ENCODE results near the gene IFITM2. TPM values are rescaled to one million over a fixed set of nuclear protein-coding genes. Genes with fewer than 3 reads are reported as not detected.
A peak's percentile ranks its signal among the peaks of the same experiment; 100 is the strongest.

The IFITM2 gene
- total RNA-seq, 1 experiment from 2014 or later = 421 TPM

DNA sequence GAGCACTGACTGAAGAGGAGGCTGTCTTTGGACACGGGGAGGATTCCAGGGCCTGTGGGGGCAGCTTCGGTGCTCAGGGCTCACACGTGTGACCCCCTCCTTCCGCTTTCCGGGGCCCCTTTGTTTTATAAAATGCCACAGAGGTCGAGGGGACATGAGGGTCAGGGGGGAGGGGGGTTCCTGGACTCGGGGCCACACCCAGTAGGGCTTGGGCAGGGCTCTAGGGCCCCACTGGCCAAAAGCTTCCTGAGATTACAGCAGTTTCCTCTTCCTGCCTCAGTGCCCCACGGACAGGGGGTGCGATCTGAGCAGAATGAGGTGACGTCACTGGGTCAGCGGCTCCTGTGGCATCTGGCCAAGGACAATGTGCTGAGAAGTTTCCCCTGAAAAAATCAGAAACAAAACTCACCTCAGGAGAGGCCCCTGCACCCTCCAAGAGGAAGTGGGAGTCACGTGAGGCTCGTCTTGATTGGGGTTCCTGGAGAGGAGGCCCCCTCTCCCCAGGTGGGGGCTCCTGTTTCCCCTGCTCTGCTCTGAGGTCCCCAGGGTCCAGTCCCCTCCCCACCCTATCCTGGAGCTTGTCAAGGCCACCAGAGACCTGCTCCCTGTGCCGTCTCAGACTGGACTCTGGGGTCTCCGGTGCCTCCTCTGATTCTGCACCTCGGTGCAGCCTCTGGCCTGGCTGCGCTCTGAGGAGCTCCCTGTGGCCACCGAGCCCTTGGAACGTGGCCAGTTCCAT, 19.4 kb downstream of the IFITM2 start:
- Histone ChIP-seq H3K56ac (ENCODE audit: insufficient read length, low read depth, low read length) (no peak overlapping the region), H3K27me3 (ENCODE audit: insufficient read depth, low read length) (no peaks in the 10 kb centered on the region), H3K9ac (ENCODE audit: extremely low read depth, insufficient read length, low read length) (no peak overlapping the region), H3K4me2 (ENCODE audit: insufficient read depth, insufficient read length, low read length) (no peak overlapping the region), H2AK5ac (ENCODE audit: insufficient read length, low read length) (no peak overlapping the region), H2AFZ (ENCODE audit: low read length) (no peak overlapping the region), H2BK12ac (ENCODE audit: insufficient read length, low read depth, low read length) (no peak overlapping the region), H4K5ac (ENCODE audit: insufficient read length, low read depth, low read length) (no peak overlapping the region), H3K4me1 (ENCODE audit: insufficient read depth, low read length) (peaks cover 4% of the 10 kb centered on the region; the same call in 1 of the 2 replicates), H3K79me1 (ENCODE audit: insufficient read depth, low read depth, low read length, poor library complexity, severe bottlenecking) (no peaks in the 10 kb centered on the region), H2BK15ac (ENCODE audit: low read depth, low read length) (no peak overlapping the region), H3K4ac (ENCODE audit: low read depth, low read length) (no peak overlapping the region), H3K23ac (ENCODE audit: insufficient read length, low read depth, low read length) (no peak overlapping the region), H3K27ac (ENCODE audit: insufficient read length, low read depth, low read length) (no peak overlapping the region), H4K91ac (ENCODE audit: insufficient read length, low read depth, low read length) (no peak overlapping the region), H3K9me3 (ENCODE audit: control insufficient read depth, low read depth, low read length) (no peaks in the 10 kb centered on the region), H3K23me2 (ENCODE audit: insufficient read length, low read depth, low read length, poor library complexity, severe bottlenecking) (no peaks in the 10 kb centered on the region), H4K8ac (replicated peaks; ENCODE audit: insufficient read length, low read depth, low read length) (no peak overlapping the region), H2BK20ac (ENCODE audit: low read depth, low read length, poor library complexity, severe bottlenecking) (no peak overlapping the region), H3K79me2 (ENCODE audit: insufficient read depth, low read length) (no peaks in the 10 kb centered on the region), H4K20me1 (ENCODE audit: control insufficient read depth, insufficient read depth, insufficient read length) (no peaks in the 10 kb centered on the region), H2BK120ac (ENCODE audit: low read depth, low read length, poor library complexity, severe bottlenecking) (no peak overlapping the region), H3K18ac (ENCODE audit: insufficient read length, low read depth, low read length) (no peak overlapping the region), H3T11ph (ENCODE audit: low read length) (no peak overlapping the region), H2BK5ac (ENCODE audit: insufficient read length, low read length) (no peak overlapping the region), H3K14ac (ENCODE audit: insufficient read depth, low read length) (no peak overlapping the region; the same call in 1 of the 2 replicates)
- H3K27ac Mint-ChIP-seq = peak overlapping the region; percentile 82 to 92 (median 91); a peak in 4 of 7 replicates
- TF ChIP-seq, protein P1, sequence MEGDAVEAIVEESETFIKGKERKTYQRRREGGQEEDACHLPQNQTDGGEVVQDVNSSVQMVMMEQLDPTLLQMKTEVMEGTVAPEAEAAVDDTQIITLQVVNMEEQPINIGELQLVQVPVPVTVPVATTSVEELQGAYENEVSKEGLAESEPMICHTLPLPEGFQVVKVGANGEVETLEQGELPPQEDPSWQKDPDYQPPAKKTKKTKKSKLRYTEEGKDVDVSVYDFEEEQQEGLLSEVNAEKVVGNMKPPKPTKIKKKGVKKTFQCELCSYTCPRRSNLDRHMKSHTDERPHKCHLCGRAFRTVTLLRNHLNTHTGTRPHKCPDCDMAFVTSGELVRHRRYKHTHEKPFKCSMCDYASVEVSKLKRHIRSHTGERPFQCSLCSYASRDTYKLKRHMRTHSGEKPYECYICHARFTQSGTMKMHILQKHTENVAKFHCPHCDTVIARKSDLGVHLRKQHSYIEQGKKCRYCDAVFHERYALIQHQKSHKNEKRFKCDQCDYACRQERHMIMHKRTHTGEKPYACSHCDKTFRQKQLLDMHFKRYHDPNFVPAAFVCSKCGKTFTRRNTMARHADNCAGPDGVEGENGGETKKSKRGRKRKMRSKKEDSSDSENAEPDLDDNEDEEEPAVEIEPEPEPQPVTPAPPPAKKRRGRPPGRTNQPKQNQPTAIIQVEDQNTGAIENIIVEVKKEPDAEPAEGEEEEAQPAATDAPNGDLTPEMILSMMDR (conservative IDR thresholded peaks at IDR 0.05) = no peak
- H3K36me3 Mint-ChIP-seq (ENCODE audit: insufficient read depth in 1 of 3, low read depth in 3 of 3) = peaks cover 3 to 21% (median 7%) of the 10 kb centered on the region in 3 experiments; a peak in 6 of 7 replicates
- no peak overlapping the region; a peak in 1 of 5 replicates for H3K4me3 Mint-ChIP-seq
- peaks cover 1% of the 10 kb centered on the region for H3K27me3 Mint-ChIP-seq (ENCODE audit: low read depth)
- WGBS (ENCODE audit: extremely low coverage, insufficient read length, low lambda C conversion rate) = no CpG with 5 or more reads among the region's 19 CpGs
- DNase-seq = no peak
- H3K9me3 Mint-ChIP-seq = peaks cover 8 to 9% of the 10 kb centered on the region in 2 experiments
- peaks cover 23 to 30% of the 10 kb centered on the region in 2 experiments for H3K4me1 Mint-ChIP-seq
